Activated CD4-positive, alpha-beta T cell treated with anti-CD3 and anti-CD28 coated beads, Interleukin-2, amount 50 U/mL, for 4 hours (primary cell): ENCODE data around the gene INHBB.

Experiments
- DNase-seq, 2 experiments: peaks; one replicate each; pipeline ENCODE4 v3.0.0-alpha.2; 2020

Gene INHBB

DNA sequence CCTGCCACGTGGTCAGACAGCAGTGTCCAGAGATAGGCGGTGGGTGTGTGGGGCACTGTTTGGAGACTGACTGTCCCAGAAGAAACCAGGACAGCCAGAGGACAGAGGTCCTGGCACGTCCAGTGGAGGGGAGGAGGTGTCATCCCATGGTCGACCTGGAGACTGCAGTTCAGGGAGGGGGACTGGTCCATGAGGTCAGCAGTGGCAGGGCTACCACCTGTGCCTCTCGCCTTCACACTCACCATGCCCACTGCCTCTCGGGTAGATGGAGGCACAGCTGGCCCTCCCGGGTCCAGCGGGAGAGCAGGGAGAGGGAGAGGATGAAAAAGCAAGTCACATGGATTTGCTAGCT, 53.9 kb downstream of the INHBB start:
- DNase-seq = no peak

DNA sequence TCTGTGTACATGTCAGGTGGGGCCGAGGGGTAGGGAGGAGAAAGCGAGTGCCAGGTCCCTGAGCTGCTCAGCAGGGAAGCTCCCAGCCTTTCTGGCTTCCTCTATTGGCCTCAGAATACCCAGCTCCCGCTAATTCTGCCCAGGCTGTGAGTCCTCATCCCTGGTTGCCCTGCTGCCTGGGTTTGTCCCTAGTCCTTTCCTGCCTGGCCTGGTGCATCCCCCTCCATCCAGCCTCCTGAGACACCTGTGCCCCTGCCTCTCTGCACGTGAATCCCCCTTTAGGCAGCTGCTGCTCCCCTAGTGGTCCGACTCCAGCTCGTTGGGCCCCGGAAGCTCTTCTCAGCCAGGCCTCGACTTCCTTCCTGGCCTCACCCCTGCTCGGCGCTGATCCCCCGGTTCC, 54.6 kb downstream of the INHBB start:
- DNase-seq = no peak
